ENCODE results near the gene CLDN10.
"Not testable (repeated sequence)": the region's sequence is repeated elsewhere in the genome, so short reads cannot be mapped to it uniquely, and the experiment has no call there.

CLDN10 gene

GRCh38 chr13:95552539-95553441 is at the start of gene CLDN10:
TSS of gene CLDN10 (plus strand) at chr13:95552720. CDS start at chr13:95552754, 34 bp downstream.
- Histone ChIP-seq H3K27me3 (ENCODE audit: control insufficient read depth, insufficient read depth, low read length) (peaks cover 5% of the 10 kb centered on the region), H3K4me1 (ENCODE audit: control insufficient read depth, insufficient read depth, low read length) (no peaks in the 10 kb centered on the region), H3K36me3 (ENCODE audit: control insufficient read depth, insufficient read depth, low read length) (no peaks in the 10 kb centered on the region), H3K4me3 (ENCODE audit: low read length) (no peak within 1 kb of the TSS), H3K27ac (ENCODE audit: low read depth, low read length) (no peak within 1 kb of the TSS), H3K9ac (ENCODE audit: low read length) (no peak within 1 kb of the TSS)

GRCh38 chr13:95503662-95504061 is 48.9 kb upstream of the CLDN10 start:
- H3K9ac ChIP-seq (ENCODE audit: low read length): no peak overlapping the region
- no peaks in the 10 kb centered on the region for H3K36me3 ChIP-seq (ENCODE audit: control insufficient read depth, insufficient read depth, low read length)
- H3K4me1 ChIP-seq (ENCODE audit: control insufficient read depth, insufficient read depth, low read length): no peaks in the 10 kb centered on the region
- H3K27ac ChIP-seq (ENCODE audit: low read depth, low read length): no peak overlapping the region
- no peak overlapping the region for H3K4me3 ChIP-seq (ENCODE audit: low read length)
- H3K27me3 ChIP-seq (ENCODE audit: control insufficient read depth, insufficient read depth, low read length): no peaks in the 10 kb centered on the region

GRCh38 chr13:95505265-95505664 is 47.3 kb upstream of the CLDN10 start:
- H3K36me3 ChIP-seq (ENCODE audit: control insufficient read depth, insufficient read depth, low read length): no peaks in the 10 kb centered on the region
- no peak overlapping the region for H3K4me3 ChIP-seq (ENCODE audit: low read length)
- H3K9ac ChIP-seq (ENCODE audit: low read length): no peak overlapping the region
- no peak overlapping the region for H3K27ac ChIP-seq (ENCODE audit: low read depth, low read length)
- no peaks in the 10 kb centered on the region for H3K27me3 ChIP-seq (ENCODE audit: control insufficient read depth, insufficient read depth, low read length)
- no peaks in the 10 kb centered on the region for H3K4me1 ChIP-seq (ENCODE audit: control insufficient read depth, insufficient read depth, low read length)

- H3K4me1 ChIP-seq (ENCODE audit: control insufficient read depth, insufficient read depth, low read length): no peaks in the 10 kb centered on the region
- no peak overlapping the region for H3K27ac ChIP-seq (ENCODE audit: low read depth, low read length)
- H3K9ac ChIP-seq (ENCODE audit: low read length): no peak overlapping the region
Measured at GRCh38 chr13:95505986-95506385, 46.5 kb upstream of the CLDN10 start.

GRCh38 chr13:95507991-95508390 is 44.5 kb upstream of the CLDN10 start:
- Histone ChIP-seq H3K4me1 (ENCODE audit: control insufficient read depth, insufficient read depth, low read length) (no peaks in the 10 kb centered on the region), H3K9ac (ENCODE audit: low read length) (no peak overlapping the region)

More at GRCh38 chr13:95505986-95506385, 46.5 kb upstream of the CLDN10 start:
- Histone ChIP-seq H3K36me3 (ENCODE audit: control insufficient read depth, insufficient read depth, low read length) (no peaks in the 10 kb centered on the region), H3K27me3 (ENCODE audit: control insufficient read depth, insufficient read depth, low read length) (no peaks in the 10 kb centered on the region), H3K4me3 (ENCODE audit: low read length) (no peak overlapping the region)

GRCh38 chr13:95508996-95509395 is 43.5 kb upstream of the CLDN10 start:
- Histone ChIP-seq H3K36me3 (ENCODE audit: control insufficient read depth, insufficient read depth, low read length) (no peaks in the 10 kb centered on the region), H3K4me1 (ENCODE audit: control insufficient read depth, insufficient read depth, low read length) (no peaks in the 10 kb centered on the region), H3K27me3 (ENCODE audit: control insufficient read depth, insufficient read depth, low read length) (no peaks in the 10 kb centered on the region), H3K4me3 (ENCODE audit: low read length) (no peak overlapping the region), H3K9ac (ENCODE audit: low read length) (no peak overlapping the region), H3K27ac (ENCODE audit: low read depth, low read length) (no peak overlapping the region)

More at GRCh38 chr13:95507991-95508390, 44.5 kb upstream of the CLDN10 start:
- Histone ChIP-seq H3K27me3 (ENCODE audit: control insufficient read depth, insufficient read depth, low read length) (no peaks in the 10 kb centered on the region), H3K36me3 (ENCODE audit: control insufficient read depth, insufficient read depth, low read length) (no peaks in the 10 kb centered on the region), H3K27ac (ENCODE audit: low read depth, low read length) (no peak overlapping the region), H3K4me3 (ENCODE audit: low read length) (no peak overlapping the region)

- H3K4me3 ChIP-seq (ENCODE audit: low read length): no peak overlapping the region
- no peaks in the 10 kb centered on the region for H3K4me1 ChIP-seq (ENCODE audit: control insufficient read depth, insufficient read depth, low read length)
- H3K9ac ChIP-seq (ENCODE audit: low read length): no peak overlapping the region
- no peaks in the 10 kb centered on the region for H3K36me3 ChIP-seq (ENCODE audit: control insufficient read depth, insufficient read depth, low read length)
- H3K27me3 ChIP-seq (ENCODE audit: control insufficient read depth, insufficient read depth, low read length): no peaks in the 10 kb centered on the region
- no peak overlapping the region for H3K27ac ChIP-seq (ENCODE audit: low read depth, low read length)
Measured at GRCh38 chr13:95509521-95510310, 42.8 kb upstream of the CLDN10 start.

- Histone ChIP-seq H3K9ac (ENCODE audit: low read length) (no peak overlapping the region), H3K4me1 (ENCODE audit: control insufficient read depth, insufficient read depth, low read length) (no peaks in the 10 kb centered on the region), H3K27ac (ENCODE audit: low read depth, low read length) (no peak overlapping the region), H3K36me3 (ENCODE audit: control insufficient read depth, insufficient read depth, low read length) (no peaks in the 10 kb centered on the region), H3K27me3 (ENCODE audit: control insufficient read depth, insufficient read depth, low read length) (no peaks in the 10 kb centered on the region), H3K4me3 (ENCODE audit: low read length) (no peak overlapping the region)
Measured at GRCh38 chr13:95510950-95511349, 41.6 kb upstream of the CLDN10 start.

- no peaks in the 10 kb centered on the region for H3K36me3 ChIP-seq (ENCODE audit: control insufficient read depth, insufficient read depth, low read length)
- no peak overlapping the region for H3K4me3 ChIP-seq (ENCODE audit: low read length)
- no peaks in the 10 kb centered on the region for H3K4me1 ChIP-seq (ENCODE audit: control insufficient read depth, insufficient read depth, low read length)
- no peaks in the 10 kb centered on the region for H3K27me3 ChIP-seq (ENCODE audit: control insufficient read depth, insufficient read depth, low read length)
- no peak overlapping the region for H3K27ac ChIP-seq (ENCODE audit: low read depth, low read length)
- H3K9ac ChIP-seq (ENCODE audit: low read length): no peak overlapping the region
Measured at GRCh38 chr13:95512424-95512823, 40.1 kb upstream of the CLDN10 start.

- no peak overlapping the region for H3K27ac ChIP-seq (ENCODE audit: low read depth, low read length)
- H3K27me3 ChIP-seq (ENCODE audit: control insufficient read depth, insufficient read depth, low read length): no peaks in the 10 kb centered on the region
- H3K9ac ChIP-seq (ENCODE audit: low read length): no peak overlapping the region
- H3K4me3 ChIP-seq (ENCODE audit: low read length): no peak overlapping the region
- H3K36me3 ChIP-seq (ENCODE audit: control insufficient read depth, insufficient read depth, low read length): no peaks in the 10 kb centered on the region
- H3K4me1 ChIP-seq (ENCODE audit: control insufficient read depth, insufficient read depth, low read length): no peaks in the 10 kb centered on the region
Measured at GRCh38 chr13:95512957-95513356, 39.6 kb upstream of the CLDN10 start.

GRCh38 chr13:95515606-95516005 is 36.9 kb upstream of the CLDN10 start:
- not testable (repeated sequence) for H3K27me3 ChIP-seq (ENCODE audit: control insufficient read depth, insufficient read depth, low read length); H3K36me3 ChIP-seq (ENCODE audit: control insufficient read depth, insufficient read depth, low read length); H3K4me1 ChIP-seq (ENCODE audit: control insufficient read depth, insufficient read depth, low read length); H3K27ac ChIP-seq (ENCODE audit: low read depth, low read length); H3K9ac ChIP-seq (ENCODE audit: low read length); H3K4me3 ChIP-seq (ENCODE audit: low read length)

- no peak overlapping the region for H3K27ac ChIP-seq (ENCODE audit: low read depth, low read length)
- H3K36me3 ChIP-seq (ENCODE audit: control insufficient read depth, insufficient read depth, low read length): no peaks in the 10 kb centered on the region
- H3K4me3 ChIP-seq (ENCODE audit: low read length): no peak overlapping the region
- no peaks in the 10 kb centered on the region for H3K4me1 ChIP-seq (ENCODE audit: control insufficient read depth, insufficient read depth, low read length)
- no peak overlapping the region for H3K9ac ChIP-seq (ENCODE audit: low read length)
- no peaks in the 10 kb centered on the region for H3K27me3 ChIP-seq (ENCODE audit: control insufficient read depth, insufficient read depth, low read length)
Measured at GRCh38 chr13:95516021-95516420, 36.5 kb upstream of the CLDN10 start.
